GM23338 (cell line): ENCODE measurements around the gene LPAR1. TPM values are rescaled to one million over a fixed set of nuclear protein-coding genes. Genes with fewer than 3 reads are reported as not detected.

Source experiments
- ATAC-seq: fragments of 200-7000 bp; cut with Tn5 transposase; 3 replicates; pipeline ENCODE4 v1.9.1; 2020
- DNase-seq: peaks from one replicate; pipeline ENCODE4 v3.0.0-alpha.2; 2015; ENCODE audit warnings: low spot score
- H2AFZ ChIP-seq: fragments of 200-600 bp; sonication (generic); 2 replicates; pipeline ENCODE4 v1.8.0; 2016; ENCODE audit warnings: antibody characterized with exemption, mild to moderate bottlenecking, moderate library complexity
- H3F3A ChIP-seq: fragments of 200-600 bp; sonication (generic); replicated peaks from 2 replicates; pipeline ENCODE4 v1.8.0; 2017; ENCODE audit warnings: antibody characterized with exemption, mixed run types, low read depth
- H3K27ac ChIP-seq: fragments of 200-600 bp; sonication (generic); 2 replicates; pipeline ENCODE4 v1.6.1; 2016; ENCODE audit warnings: low read depth
- H3K27me3 ChIP-seq: fragments of 200-600 bp; sonication (generic); 2 replicates; pipeline ENCODE4 v1.8.0; 2016; ENCODE audit warnings: mild to moderate bottlenecking, mixed run types, moderate library complexity; ENCODE audit not compliant: insufficient read depth
- H3K36me3 ChIP-seq: fragments of 200-600 bp; sonication (generic); 2 replicates; pipeline ENCODE4 v1.8.0; 2016; ENCODE audit warnings: mild to moderate bottlenecking; ENCODE audit not compliant: insufficient read depth
- H3K4me1 ChIP-seq: fragments of 200-600 bp; sonication (generic); 2 replicates; pipeline ENCODE4 v1.8.0; 2016; ENCODE audit warnings: mild to moderate bottlenecking, moderate library complexity; ENCODE audit not compliant: insufficient read depth
- H3K4me2 ChIP-seq: fragments of 200-600 bp; sonication (generic); 2 replicates; pipeline ENCODE4 v1.7.1; 2017; ENCODE audit warnings: mixed run types
- H3K4me3 ChIP-seq: fragments of 200-600 bp; sonication (generic); 2 replicates; pipeline ENCODE4 v1.6.1; 2016; ENCODE audit warnings: mixed run types
- H3K79me2 ChIP-seq: fragments of 200-600 bp; sonication (generic); replicated peaks from 2 replicates; pipeline ENCODE4 v1.8.0; 2017; ENCODE audit warnings: mild to moderate bottlenecking; ENCODE audit not compliant: insufficient read depth
- H3K9me2 ChIP-seq: fragments of 200-600 bp; sonication (generic); 2 replicates; pipeline ENCODE4 v1.8.0; 2017; ENCODE audit not compliant: insufficient read depth
- H4K20me1 ChIP-seq: fragments of 200-600 bp; sonication (generic); replicated peaks from 2 replicates; pipeline ENCODE4 v1.8.0; 2017; ENCODE audit warnings: mild to moderate bottlenecking; ENCODE audit not compliant: insufficient read depth
- H3K27ac Mint-ChIP-seq: 2 replicates; pipeline ENCODE4 v1.8.0; 2020; ENCODE audit warnings: inconsistent platforms, mild to moderate bottlenecking, moderate library complexity, mixed read lengths
- H3K27me3 Mint-ChIP-seq: 3 replicates; pipeline ENCODE4 v1.8.0; 2022; ENCODE audit warnings: low read depth, mild to moderate bottlenecking, moderate library complexity, mixed read lengths, inconsistent platforms; ENCODE audit not compliant: insufficient read depth, poor library complexity
- H3K36me3 Mint-ChIP-seq: 3 replicates; pipeline ENCODE4 v1.8.0; 2021; ENCODE audit warnings: low read depth, mild to moderate bottlenecking, inconsistent platforms, moderate library complexity, mixed read lengths
- H3K4me1 Mint-ChIP-seq: 3 replicates; pipeline ENCODE4 v1.8.0; 2020; ENCODE audit warnings: mild to moderate bottlenecking, inconsistent platforms, mixed read lengths
- H3K4me3 Mint-ChIP-seq: 3 replicates; pipeline ENCODE4 v1.8.0; 2021; ENCODE audit warnings: moderate library complexity, mild to moderate bottlenecking, inconsistent platforms, mixed read lengths
- H3K9me3 Mint-ChIP-seq: 3 replicates; pipeline ENCODE4 v1.8.0; 2020; ENCODE audit warnings: moderate library complexity, mild to moderate bottlenecking, inconsistent platforms, mixed read lengths
- CREB1 ChIP-seq: fragments of 250-450 bp; sonication (Bioruptor Pico); IDR thresholded peaks from 2 replicates; pipeline ENCODE4 v1.5.0; 2020; ENCODE audit warnings: low read depth, mild to moderate bottlenecking, moderate library complexity
- ETS1 ChIP-seq: IDR thresholded peaks from 2 replicates; pipeline ENCODE4 v1.6.1; 2016; ENCODE audit warnings: antibody characterized with exemption
- EZH2phosphoT487 ChIP-seq: fragments of 200-600 bp; sonication (generic); IDR thresholded peaks from one replicate; pipeline ENCODE4 v1.8.1; 2018; ENCODE audit warnings: antibody characterized with exemption; ENCODE audit not compliant: unreplicated experiment
- JUNB ChIP-seq: IDR thresholded peaks from one replicate; pipeline ENCODE4 v1.6.1; 2016; ENCODE audit warnings: antibody characterized with exemption; ENCODE audit not compliant: unreplicated experiment
- NANOG ChIP-seq: IDR thresholded peaks from 2 replicates; pipeline ENCODE4 v1.6.1; 2016; ENCODE audit warnings: antibody characterized with exemption, borderline replicate concordance
- POLR2AphosphoS5 ChIP-seq: IDR thresholded peaks from 2 replicates; pipeline ENCODE4 v1.6.1; 2016; ENCODE audit warnings: antibody characterized with exemption, low read depth
- ZNF114 ChIP-seq: fragments of 250-450 bp; sonication (Bioruptor Pico); IDR thresholded peaks from 2 replicates; pipeline ENCODE4 v1.5.0; 2020; ENCODE audit warnings: mild to moderate bottlenecking, moderate library complexity
- ZNF331 ChIP-seq: fragments of 250-450 bp; sonication (Bioruptor Pico); IDR thresholded peaks from 2 replicates; pipeline ENCODE4 v1.5.0; 2020; ENCODE audit warnings: low read depth, mild to moderate bottlenecking, moderate library complexity
- polyA plus RNA-seq: library from polyadenylated mRNA; unstranded; fragments of >200 nt; fragmentation: Nextera tagmentation; extraction: Ambion mirVana; gene quantifications from 2 replicates; pipeline ENCODE4 v1.2.1, GENCODE V29; 2016
- total RNA-seq: library from RNA; depleted of rRNA; stranded (reverse); fragments of >200 nt; shearing (Covaris generic); gene quantifications from 2 replicates; pipeline ENCODE4 v1.2.3, GENCODE V29; 2014
- TF ChIP-seq, protein P1 (sequence below): IDR thresholded peaks from one replicate; pipeline ENCODE4 v1.6.1; 2018; ENCODE audit warnings: antibody characterized with exemption; ENCODE audit not compliant: unreplicated experiment
- TF ChIP-seq, protein P2 (sequence below), 2 experiments: fragments of 200-600 bp in 1 of 2; sonication (generic) in 1 of 2; conservative IDR thresholded peaks; 2 replicates each; pipeline versions ENCODE4 v1.5.1 to v1.6.1; 2016 to 2017; ENCODE audit warnings: antibody characterized with exemption in 2 of 2, low read depth in 2 of 2, mild to moderate bottlenecking in 2 of 2, moderate library complexity in 1 of 2

Gene LPAR1
- total and polyA plus RNA-seq, 2 experiments from 2014 or later, result 1.0 to 3.8 TPM

- H3F3A ChIP-seq, result no peaks in the 10 kb centered on the region
- Mint-ChIP-seq H3K27ac (no peak overlapping the region), H3K36me3 (no peaks in the 10 kb centered on the region), H3K27me3 (peaks cover 2% of the 10 kb centered on the region), H3K4me3 (no peak overlapping the region), H3K4me1 (peaks cover 3% of the 10 kb centered on the region; the same call in 1 of the 3 replicates), H3K9me3 (peaks cover 4% of the 10 kb centered on the region; the same call in 1 of the 3 replicates)
- no peaks in the 10 kb centered on the region; the same call in 1 of the 2 replicates for H3K36me3 ChIP-seq
- no peaks in the 10 kb centered on the region for H3K4me1 ChIP-seq
- no peaks in the 10 kb centered on the region for H4K20me1 ChIP-seq
- TF ChIP-seq EZH2phosphoT487, result no peak
- no peak for TF ChIP-seq POLR2AphosphoS5
- TF ChIP-seq ZNF331 (CRISPR knock-in tag), result no peak
- TF ChIP-seq, protein P1, sequence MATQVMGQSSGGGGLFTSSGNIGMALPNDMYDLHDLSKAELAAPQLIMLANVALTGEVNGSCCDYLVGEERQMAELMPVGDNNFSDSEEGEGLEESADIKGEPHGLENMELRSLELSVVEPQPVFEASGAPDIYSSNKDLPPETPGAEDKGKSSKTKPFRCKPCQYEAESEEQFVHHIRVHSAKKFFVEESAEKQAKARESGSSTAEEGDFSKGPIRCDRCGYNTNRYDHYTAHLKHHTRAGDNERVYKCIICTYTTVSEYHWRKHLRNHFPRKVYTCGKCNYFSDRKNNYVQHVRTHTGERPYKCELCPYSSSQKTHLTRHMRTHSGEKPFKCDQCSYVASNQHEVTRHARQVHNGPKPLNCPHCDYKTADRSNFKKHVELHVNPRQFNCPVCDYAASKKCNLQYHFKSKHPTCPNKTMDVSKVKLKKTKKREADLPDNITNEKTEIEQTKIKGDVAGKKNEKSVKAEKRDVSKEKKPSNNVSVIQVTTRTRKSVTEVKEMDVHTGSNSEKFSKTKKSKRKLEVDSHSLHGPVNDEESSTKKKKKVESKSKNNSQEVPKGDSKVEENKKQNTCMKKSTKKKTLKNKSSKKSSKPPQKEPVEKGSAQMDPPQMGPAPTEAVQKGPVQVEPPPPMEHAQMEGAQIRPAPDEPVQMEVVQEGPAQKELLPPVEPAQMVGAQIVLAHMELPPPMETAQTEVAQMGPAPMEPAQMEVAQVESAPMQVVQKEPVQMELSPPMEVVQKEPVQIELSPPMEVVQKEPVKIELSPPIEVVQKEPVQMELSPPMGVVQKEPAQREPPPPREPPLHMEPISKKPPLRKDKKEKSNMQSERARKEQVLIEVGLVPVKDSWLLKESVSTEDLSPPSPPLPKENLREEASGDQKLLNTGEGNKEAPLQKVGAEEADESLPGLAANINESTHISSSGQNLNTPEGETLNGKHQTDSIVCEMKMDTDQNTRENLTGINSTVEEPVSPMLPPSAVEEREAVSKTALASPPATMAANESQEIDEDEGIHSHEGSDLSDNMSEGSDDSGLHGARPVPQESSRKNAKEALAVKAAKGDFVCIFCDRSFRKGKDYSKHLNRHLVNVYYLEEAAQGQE, result no peak
- TF ChIP-seq, protein P2, sequence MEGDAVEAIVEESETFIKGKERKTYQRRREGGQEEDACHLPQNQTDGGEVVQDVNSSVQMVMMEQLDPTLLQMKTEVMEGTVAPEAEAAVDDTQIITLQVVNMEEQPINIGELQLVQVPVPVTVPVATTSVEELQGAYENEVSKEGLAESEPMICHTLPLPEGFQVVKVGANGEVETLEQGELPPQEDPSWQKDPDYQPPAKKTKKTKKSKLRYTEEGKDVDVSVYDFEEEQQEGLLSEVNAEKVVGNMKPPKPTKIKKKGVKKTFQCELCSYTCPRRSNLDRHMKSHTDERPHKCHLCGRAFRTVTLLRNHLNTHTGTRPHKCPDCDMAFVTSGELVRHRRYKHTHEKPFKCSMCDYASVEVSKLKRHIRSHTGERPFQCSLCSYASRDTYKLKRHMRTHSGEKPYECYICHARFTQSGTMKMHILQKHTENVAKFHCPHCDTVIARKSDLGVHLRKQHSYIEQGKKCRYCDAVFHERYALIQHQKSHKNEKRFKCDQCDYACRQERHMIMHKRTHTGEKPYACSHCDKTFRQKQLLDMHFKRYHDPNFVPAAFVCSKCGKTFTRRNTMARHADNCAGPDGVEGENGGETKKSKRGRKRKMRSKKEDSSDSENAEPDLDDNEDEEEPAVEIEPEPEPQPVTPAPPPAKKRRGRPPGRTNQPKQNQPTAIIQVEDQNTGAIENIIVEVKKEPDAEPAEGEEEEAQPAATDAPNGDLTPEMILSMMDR (conservative IDR thresholded peaks at IDR 0.05; ENCODE audit: low read depth in 2 of 2), result no peak
- TF ChIP-seq CREB1, result no peak
- no peak for TF ChIP-seq ZNF114 (CRISPR knock-in tag)
- no peak for TF ChIP-seq ETS1
- no peak for TF ChIP-seq NANOG
- TF ChIP-seq JUNB, result no peak
- no peaks in the 10 kb centered on the region for H3K27me3 ChIP-seq
- H3K4me2 ChIP-seq, result no peak overlapping the region
- no peak overlapping the region for H3K27ac ChIP-seq
- ATAC-seq (no peak), DNase-seq (no peak)
- peaks cover 5% of the 10 kb centered on the region for H3K9me2 ChIP-seq
- H3K4me3 ChIP-seq, result no peak overlapping the region
- no peak overlapping the region for H2AFZ ChIP-seq
- H3K79me2 ChIP-seq, result no peaks in the 10 kb centered on the region
Measured at GRCh38 chr9:110916403-110916802, 121.9 kb downstream of the LPAR1 start.
